ENCODE results near the gene FRZB. TPM values are rescaled to one million over a fixed set of nuclear protein-coding genes. Genes with fewer than 3 reads are reported as not detected.
"Not testable (repeated sequence)": the region's sequence is repeated elsewhere in the genome, so short reads cannot be mapped to it uniquely, and the experiment has no call there.

The FRZB gene
- total and polyA plus RNA-seq, 2 donors = 3.7 to 6.3 TPM

DNA sequence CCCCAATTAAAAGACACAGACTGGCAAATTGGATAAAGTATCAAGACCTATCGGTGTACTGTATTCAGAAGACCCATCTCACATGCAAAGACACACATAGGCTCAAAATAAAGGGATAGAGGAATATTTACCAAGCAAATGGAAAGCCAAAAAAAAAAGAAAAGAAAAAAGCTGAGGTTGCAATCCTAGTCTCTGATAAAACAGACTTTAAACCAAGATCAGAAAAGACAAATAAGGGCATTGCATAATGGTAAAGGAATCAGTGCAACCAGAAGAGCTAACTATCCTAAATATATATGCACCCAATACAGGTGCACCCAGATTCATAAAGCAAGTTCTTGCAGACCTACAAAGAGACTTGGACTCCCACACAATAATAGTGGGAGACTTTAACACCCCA is 10.2 kb upstream of the FRZB start:
- WGBS = 90% methylated on average over 1 of the region's 1 CpG
- H3K36me3 ChIP-seq (ENCODE audit: insufficient read depth); H3K4me3 ChIP-seq (ENCODE audit: low read depth, low read length); H3K27ac ChIP-seq (ENCODE audit: low read depth); H3K4me1 ChIP-seq (ENCODE audit: insufficient read depth); DNase-seq (ENCODE audit: extremely low spot score): not testable (repeated sequence)

DNA sequence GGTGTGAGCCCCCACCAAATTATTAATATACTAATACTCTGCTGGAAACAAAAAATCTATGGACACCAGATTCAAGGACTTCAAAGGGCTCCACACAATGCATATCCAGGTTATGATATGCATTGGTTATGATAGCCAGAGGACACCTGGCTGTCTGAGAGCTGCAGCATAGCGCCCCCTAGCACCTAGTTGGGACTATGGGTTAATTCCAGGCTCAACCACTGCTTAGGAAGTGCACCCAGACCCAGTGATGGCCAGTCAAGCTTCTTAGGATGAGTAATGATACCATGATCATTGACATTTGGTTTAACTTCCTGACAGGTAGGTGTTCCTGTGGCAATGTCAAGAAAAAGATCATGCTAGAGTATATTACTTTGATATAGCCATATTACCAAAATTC is 3.8 kb upstream of the FRZB start:
- Histone ChIP-seq H3K27ac (ENCODE audit: low read depth) (no peak overlapping the region), H3K4me3 (ENCODE audit: low read depth, low read length) (no peak overlapping the region), H3K4me1 (ENCODE audit: insufficient read depth) (no peaks in the 10 kb centered on the region), H3K36me3 (ENCODE audit: insufficient read depth) (no peaks in the 10 kb centered on the region)
- WGBS = 8% methylated on average over 1 of the region's 1 CpG
- no peak for DNase-seq (ENCODE audit: extremely low spot score)

DNA sequence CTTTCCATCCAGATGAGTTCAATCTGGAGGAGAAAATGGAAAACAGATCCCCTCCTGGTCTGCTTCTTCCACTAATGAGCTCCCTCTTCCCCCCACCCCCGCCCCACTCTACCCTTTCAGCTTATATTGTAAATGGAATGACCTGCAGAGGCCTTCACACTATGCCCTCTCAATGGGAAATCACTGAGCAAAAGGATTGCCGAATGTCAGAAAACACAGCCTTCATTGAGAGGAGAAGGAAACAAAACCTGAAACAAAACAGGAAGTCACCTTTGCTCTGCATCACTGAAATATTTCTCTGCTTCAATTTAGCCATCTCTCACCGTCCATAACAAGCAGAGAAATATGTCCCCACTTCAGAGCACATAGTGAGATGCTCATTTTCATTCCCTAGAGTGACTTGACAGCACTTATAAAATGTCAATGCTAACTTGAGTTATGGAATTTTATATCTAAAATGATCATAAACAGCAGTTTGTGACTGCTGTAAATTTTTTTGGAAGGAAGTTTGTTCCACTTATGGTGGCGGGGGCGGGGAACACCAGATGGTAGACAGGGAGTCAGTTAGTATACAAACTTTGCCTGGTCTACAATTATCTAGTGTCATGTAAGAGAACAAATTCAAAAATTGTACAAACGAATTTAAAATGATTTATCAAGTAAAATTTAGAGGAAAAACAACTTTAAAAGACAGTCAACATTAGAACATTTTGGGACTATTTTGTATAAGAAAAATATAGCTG is 1.8 kb upstream of the FRZB start:
- 79% methylated on average over 6 of the region's 6 CpGs for WGBS
- Histone ChIP-seq H3K36me3 (ENCODE audit: insufficient read depth) (no peaks in the 10 kb centered on the region), H3K27ac (ENCODE audit: low read depth) (no peak overlapping the region), H3K4me3 (ENCODE audit: low read depth, low read length) (no peak overlapping the region), H3K4me1 (ENCODE audit: insufficient read depth) (no peaks in the 10 kb centered on the region)
- no peak for DNase-seq (ENCODE audit: extremely low spot score)

DNA sequence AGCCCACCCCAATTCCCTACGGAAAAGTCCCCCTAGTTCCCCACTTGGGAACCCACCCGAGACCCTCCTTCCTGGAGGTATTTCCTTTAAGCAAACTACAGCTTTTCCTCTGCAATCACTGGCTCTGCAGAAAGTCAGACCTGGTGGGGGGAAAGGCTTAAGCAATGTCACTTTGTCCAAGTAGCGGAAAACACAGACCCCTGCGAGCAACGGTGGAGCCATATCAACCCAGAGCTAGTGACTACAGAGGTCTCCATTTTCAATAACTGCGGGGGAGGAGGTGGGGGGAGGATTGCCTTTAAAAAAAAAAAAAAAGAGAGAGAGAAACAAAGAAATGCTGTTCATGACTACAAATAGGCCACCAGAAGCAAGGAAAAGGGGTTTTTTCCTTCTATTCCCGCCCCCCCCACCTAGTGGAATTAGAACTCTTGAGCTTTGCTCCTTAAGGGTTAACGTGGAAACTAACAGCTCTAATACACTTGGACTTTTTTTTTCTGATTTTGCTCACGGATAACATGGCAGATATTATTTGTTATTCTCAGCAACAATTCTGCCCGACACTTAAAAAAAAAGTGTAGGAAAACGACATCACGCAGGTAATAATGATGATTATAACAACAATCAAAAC is 1.1 kb upstream of the FRZB start:
- WGBS = 56% methylated on average over 12 of the region's 12 CpGs
- Histone ChIP-seq H3K4me3 (ENCODE audit: low read depth, low read length) (peak overlapping the region; percentile 41), H3K36me3 (ENCODE audit: insufficient read depth) (no peaks in the 10 kb centered on the region), H3K27ac (ENCODE audit: low read depth) (no peak overlapping the region), H3K4me1 (ENCODE audit: insufficient read depth) (no peaks in the 10 kb centered on the region)
- DNase-seq (ENCODE audit: extremely low spot score) = no peak

DNA sequence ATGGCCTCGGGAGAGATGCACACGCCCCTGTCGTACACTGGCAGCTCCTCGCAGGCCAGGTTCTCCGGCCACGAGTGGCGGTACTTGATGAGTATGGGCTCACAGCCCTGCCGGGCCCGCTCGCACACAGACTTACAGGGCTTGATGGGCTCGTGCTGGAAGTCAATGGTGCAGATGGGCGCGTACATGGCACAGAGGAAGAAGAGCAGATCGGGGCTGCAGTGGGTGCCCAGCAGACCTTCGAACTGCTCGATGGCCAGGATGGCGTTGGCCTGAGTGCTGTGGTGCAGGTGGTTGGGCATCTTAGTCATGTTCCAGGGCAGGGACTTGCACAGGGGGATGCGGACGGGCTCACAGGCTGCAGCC is 359 bp downstream of the FRZB start:
- WGBS = 17% methylated on average over 19 of the region's 19 CpGs
- Histone ChIP-seq H3K36me3 (ENCODE audit: insufficient read depth) (no peaks in the 10 kb centered on the region), H3K4me1 (ENCODE audit: insufficient read depth) (no peaks in the 10 kb centered on the region), H3K27ac (ENCODE audit: low read depth) (no peak overlapping the region), H3K4me3 (ENCODE audit: low read depth, low read length) (peak overlapping the region; percentile 41)
- DNase-seq (ENCODE audit: extremely low spot score) = no peak

DNA sequence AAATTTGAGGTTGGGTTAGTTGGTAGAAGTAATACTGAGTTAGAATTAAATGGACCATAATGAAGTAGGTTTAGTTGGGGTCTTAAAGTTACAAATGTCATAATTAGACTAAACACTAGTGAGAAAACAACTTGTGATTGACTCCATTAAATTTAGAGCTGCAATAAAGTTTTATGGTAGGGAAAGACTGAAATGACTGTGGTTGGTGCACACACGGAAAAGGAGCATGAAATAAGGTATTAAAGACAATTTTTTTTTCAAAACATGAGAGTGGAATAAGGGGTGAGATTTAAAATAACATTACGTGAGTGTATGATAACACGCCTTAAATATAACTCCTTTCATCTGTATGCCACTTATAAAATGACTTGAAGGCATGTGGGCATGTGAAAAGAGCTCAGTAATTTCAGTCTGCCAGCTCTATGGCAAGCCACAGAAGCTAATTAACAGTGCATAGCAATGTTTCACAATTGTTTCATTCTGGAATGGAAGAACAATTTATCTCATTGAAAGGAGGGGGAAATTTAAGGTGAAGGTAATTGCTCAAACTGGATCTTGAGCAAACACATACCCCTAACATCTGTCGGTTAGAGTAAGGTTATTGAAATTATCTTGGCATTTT is 1.4 kb downstream of the FRZB start:
- no peaks in the 10 kb centered on the region for H3K4me1 ChIP-seq (ENCODE audit: insufficient read depth)
- H3K4me3 ChIP-seq (ENCODE audit: low read depth, low read length) = no peak overlapping the region
- no peak overlapping the region for H3K27ac ChIP-seq (ENCODE audit: low read depth)
- no peak for DNase-seq (ENCODE audit: extremely low spot score)
- no peaks in the 10 kb centered on the region for H3K36me3 ChIP-seq (ENCODE audit: insufficient read depth)
- WGBS = 93% methylated on average over 4 of the region's 4 CpGs

DNA sequence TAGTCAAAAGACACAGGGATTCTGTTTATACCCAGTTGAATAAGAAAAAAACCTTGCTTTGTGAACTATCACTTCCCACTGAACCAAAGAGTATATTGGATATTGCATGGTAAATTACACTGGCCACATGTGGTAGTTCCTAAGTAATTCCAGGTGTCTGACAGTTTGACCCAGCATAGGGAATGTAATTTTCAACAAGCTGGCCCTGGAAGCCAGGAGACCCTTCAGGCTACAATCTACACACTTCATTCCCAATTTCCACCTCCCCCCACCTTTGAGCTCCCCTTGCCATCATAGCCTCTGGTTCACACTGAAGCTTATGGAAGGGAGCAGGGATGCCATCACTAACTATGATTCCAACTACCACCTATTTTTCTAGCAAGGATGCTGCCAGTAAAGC is 2.8 kb downstream of the FRZB start:
- no peak overlapping the region for H3K27ac ChIP-seq (ENCODE audit: low read depth)
- DNase-seq (ENCODE audit: extremely low spot score) = no peak
- no peaks in the 10 kb centered on the region for H3K36me3 ChIP-seq (ENCODE audit: insufficient read depth)
- H3K4me1 ChIP-seq (ENCODE audit: insufficient read depth) = no peaks in the 10 kb centered on the region
- H3K4me3 ChIP-seq (ENCODE audit: low read depth, low read length) = no peak overlapping the region

DNA sequence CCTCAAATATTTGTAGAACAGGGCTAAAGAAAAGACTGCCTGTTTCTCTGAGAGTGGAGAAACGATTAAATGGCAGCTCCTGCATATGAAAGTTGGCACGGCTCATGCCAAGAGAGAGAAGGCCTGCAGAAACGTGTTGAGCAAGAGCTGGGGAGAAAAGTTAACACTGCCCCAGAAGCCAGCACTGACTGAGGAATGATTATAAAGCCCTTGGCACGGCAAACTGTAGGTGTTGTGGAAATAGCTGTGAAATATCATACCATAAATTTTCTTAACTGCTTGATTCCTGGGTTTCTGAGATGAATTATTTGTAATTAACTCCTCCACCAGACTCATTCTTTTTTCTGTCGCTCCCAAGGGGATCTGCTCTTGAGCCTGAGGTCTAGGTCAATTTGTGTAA is 4.3 kb downstream of the FRZB start:
- WGBS = 62% methylated on average over 5 of the region's 5 CpGs
- H3K4me1 ChIP-seq (ENCODE audit: insufficient read depth) = no peaks in the 10 kb centered on the region
- H3K27ac ChIP-seq (ENCODE audit: low read depth) = no peak overlapping the region
- no peak for DNase-seq (ENCODE audit: extremely low spot score)
- no peaks in the 10 kb centered on the region for H3K36me3 ChIP-seq (ENCODE audit: insufficient read depth)
- H3K4me3 ChIP-seq (ENCODE audit: low read depth, low read length) = no peak overlapping the region

DNA sequence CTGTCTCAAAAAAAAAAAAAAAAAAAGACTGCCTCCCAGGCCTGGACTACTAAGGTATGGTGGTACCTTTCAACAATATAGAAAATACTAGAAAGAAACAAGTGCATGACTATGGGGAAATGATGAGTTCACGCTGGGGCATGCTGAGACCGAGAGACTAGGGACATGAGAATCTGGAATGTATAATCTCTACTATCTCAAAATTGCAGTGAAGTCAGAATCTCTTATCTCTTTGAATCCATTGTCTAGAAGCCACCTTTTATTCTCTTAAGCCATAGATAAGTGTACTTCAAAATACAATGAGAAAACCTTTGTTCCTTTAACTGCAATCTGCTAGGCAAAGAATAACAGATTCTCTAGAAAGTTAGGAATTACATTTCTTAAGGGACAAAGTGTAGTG is 5.6 kb downstream of the FRZB start:
- H3K4me3 ChIP-seq (ENCODE audit: low read depth, low read length) = no peak overlapping the region
- H3K4me1 ChIP-seq (ENCODE audit: insufficient read depth) = no peaks in the 10 kb centered on the region
- H3K27ac ChIP-seq (ENCODE audit: low read depth) = no peak overlapping the region
- no peaks in the 10 kb centered on the region for H3K36me3 ChIP-seq (ENCODE audit: insufficient read depth)
- WGBS = 93% methylated on average over 2 of the region's 2 CpGs
- DNase-seq (ENCODE audit: extremely low spot score) = no peak

DNA sequence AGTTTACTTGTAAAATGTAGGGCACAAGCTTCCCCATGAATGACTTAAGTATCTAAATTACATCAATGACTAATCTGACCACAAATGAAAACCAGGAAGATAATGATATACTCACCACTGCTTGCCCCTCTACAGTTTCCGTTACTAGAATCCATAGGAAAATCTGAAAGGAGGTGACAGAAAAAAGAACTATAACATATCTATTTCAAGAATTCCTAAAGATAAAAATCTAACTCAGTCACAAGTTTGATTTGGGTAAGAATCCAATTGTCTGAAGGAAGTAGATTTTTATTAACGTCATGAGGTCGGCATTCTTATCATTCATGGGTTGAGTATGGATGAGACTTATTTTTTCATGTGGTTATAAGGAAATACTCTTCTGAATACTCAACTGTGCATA is 7.8 kb downstream of the FRZB start:
- WGBS = 88% methylated on average over 3 of the region's 3 CpGs
- H3K27ac ChIP-seq (ENCODE audit: low read depth) = no peak overlapping the region
- no peaks in the 10 kb centered on the region for H3K36me3 ChIP-seq (ENCODE audit: insufficient read depth)
- H3K4me1 ChIP-seq (ENCODE audit: insufficient read depth) = no peaks in the 10 kb centered on the region
- H3K4me3 ChIP-seq (ENCODE audit: low read depth, low read length) = no peak overlapping the region
- DNase-seq (ENCODE audit: extremely low spot score) = no peak

DNA sequence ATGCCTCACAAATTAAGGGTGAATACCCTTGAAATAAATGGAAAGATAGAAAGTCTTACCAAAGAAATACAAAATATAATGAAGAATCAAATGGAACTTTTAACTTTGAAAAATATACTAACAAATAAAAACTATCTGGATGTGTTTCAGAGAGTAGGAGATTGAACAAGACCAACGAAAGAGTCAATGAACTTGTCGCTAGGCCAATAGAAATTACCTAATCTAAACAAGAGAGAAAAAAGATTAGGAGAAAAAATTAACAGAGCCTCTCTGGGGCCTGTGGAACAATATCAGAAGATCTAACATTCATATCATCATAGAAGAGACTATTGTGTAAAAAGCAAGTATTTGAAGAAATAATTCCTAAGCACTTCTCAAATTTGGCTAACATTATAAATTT is 11.1 kb downstream of the FRZB start:
- H3K27ac ChIP-seq (ENCODE audit: low read depth) = no peak overlapping the region
- no peaks in the 10 kb centered on the region for H3K4me1 ChIP-seq (ENCODE audit: insufficient read depth)
- no peak for DNase-seq (ENCODE audit: extremely low spot score)
- H3K4me3 ChIP-seq (ENCODE audit: low read depth, low read length) = no peak overlapping the region
- 80% methylated on average over 2 of the region's 2 CpGs for WGBS
- H3K36me3 ChIP-seq (ENCODE audit: insufficient read depth) = no peaks in the 10 kb centered on the region

DNA sequence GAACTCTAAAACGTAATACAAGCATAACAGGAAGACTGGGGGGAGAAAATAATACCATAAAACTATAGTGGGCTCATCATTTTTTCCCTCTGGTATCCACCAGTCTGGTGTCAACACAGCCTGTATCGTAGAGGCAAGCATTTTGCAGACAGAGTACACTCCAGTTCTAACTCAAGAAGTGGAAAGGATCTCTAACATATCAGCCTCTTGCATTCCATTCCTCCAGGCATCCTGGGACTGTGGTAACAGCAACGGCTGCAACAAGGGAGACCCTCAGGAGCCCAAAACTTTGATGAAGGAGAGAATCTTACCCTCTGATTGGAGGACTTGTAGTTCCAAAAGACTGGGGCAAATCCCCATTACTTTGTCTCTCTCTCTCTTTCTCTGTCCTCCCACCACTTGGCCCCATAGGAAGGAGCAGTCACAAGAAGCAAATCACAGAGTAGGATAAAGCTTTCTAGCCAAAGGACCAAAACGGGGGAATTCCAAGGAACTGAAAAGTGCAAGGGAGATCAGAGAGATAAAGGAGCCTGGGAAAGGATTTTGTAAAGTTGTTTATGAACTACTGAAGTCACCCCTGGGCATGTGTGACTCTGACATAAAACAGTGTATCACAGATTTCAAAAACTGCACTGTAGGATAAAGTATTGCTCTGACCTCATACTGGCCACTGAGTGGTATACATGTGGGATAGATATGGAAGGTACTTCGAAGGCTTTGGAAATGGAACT is 11.9 kb downstream of the FRZB start:
- H3K4me3 ChIP-seq (ENCODE audit: low read depth, low read length) = no peak overlapping the region
- no peak overlapping the region for H3K27ac ChIP-seq (ENCODE audit: low read depth)
- H3K4me1 ChIP-seq (ENCODE audit: insufficient read depth) = no peaks in the 10 kb centered on the region
- WGBS = 51% methylated on average over 5 of the region's 5 CpGs
- H3K36me3 ChIP-seq (ENCODE audit: insufficient read depth) = no peaks in the 10 kb centered on the region
- DNase-seq (ENCODE audit: extremely low spot score) = no peak

DNA sequence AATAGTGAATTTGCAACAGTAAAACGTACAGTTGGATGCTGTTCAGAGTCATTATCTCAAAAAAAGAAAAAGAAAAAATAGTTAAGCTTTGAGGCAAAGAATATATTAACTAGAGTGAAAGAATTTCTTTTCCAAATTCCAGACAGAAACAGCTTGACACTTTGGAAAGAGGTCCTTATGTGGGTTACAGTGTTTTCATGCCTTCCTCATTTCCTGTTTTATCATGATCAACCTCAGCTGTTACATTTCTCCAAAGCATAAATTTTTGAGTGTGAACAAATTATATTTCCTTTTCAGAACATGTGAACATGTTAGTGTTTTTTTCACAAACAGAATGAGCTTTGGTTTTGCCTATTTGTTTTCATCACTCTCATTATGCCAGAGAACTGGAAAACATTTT is 13.6 kb downstream of the FRZB start:
- Histone ChIP-seq H3K4me3 (ENCODE audit: low read depth, low read length) (no peak overlapping the region), H3K36me3 (ENCODE audit: insufficient read depth) (no peaks in the 10 kb centered on the region), H3K4me1 (ENCODE audit: insufficient read depth) (no peaks in the 10 kb centered on the region), H3K27ac (ENCODE audit: low read depth) (no peak overlapping the region)
- 36% methylated on average over 1 of the region's 1 CpG for WGBS
- DNase-seq (ENCODE audit: extremely low spot score) = no peak

DNA sequence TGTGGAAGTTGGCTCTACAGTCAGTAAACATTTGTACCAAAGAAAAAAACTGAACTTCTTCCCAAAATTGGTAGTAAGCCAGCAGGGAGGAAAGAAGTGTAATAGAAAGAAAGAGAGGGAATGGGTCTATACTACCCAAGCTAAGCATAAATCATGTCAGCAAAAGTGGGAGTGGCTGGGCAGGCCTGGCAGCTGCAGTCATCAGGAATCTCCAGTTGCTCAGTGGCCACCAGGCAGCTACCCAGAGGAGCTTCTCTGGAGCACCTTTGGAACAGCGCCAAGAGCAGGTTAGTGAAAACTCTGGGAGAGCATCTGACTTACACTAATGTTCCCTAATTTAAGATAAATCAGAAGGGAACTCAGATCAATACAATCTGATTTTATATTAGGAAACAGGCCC is 14.3 kb downstream of the FRZB start:
- WGBS = 94% methylated on average over 1 of the region's 1 CpG
- Histone ChIP-seq H3K4me1 (ENCODE audit: insufficient read depth) (no peaks in the 10 kb centered on the region), H3K36me3 (ENCODE audit: insufficient read depth) (no peaks in the 10 kb centered on the region), H3K27ac (ENCODE audit: low read depth) (no peak overlapping the region), H3K4me3 (ENCODE audit: low read depth, low read length) (no peak overlapping the region)
- no peak for DNase-seq (ENCODE audit: extremely low spot score)

All from urinary bladder (tissue), 4 donors.